Stimulated activated CD4-positive, alpha-beta T cell treated with anti-CD3 and anti-CD28 coated beads, Interleukin-4, amount 100 ng/mL, for 48 hours (primary cell): ENCODE data around the gene HCAR3.

ENCODE experiments used
- DNase-seq, 2 donors: peaks; one replicate each; pipeline ENCODE4 v3.0.0-alpha.2; 2020; ENCODE audit warnings: low read depth in 2 of 2

HCAR3 gene

DNA sequence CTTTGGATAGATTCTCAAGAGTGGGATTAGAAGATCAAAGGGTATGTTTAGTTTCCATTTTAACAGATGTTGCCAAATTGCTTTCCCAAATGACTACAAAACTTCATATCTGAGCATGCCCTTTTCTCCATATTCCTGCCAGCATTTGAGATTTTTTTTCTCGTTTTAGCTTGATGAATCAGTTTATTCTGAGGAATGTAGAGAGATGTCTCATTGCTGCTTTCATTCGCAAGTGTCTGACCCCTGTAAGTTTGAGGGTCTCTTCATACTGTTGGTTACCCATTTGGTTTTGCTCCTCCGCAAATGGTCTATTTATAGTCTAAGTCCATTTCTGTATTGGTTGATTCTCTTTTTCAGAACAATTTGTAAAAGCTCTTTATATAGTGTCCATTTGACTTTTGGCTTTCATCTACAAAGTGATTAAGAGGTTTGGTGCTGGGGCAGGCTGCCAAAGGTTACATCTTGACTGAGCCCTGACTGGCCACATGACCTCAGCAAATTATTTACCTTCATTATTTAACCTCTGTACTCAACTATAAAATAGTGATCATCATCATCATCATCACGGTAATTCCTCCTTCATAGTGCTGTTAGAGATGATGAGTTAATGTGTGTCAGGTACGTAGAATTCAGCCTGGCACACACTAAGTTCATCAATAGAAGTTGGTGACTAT, 47.1 kb downstream of the HCAR3 start:
- DNase-seq: no peak

DNA sequence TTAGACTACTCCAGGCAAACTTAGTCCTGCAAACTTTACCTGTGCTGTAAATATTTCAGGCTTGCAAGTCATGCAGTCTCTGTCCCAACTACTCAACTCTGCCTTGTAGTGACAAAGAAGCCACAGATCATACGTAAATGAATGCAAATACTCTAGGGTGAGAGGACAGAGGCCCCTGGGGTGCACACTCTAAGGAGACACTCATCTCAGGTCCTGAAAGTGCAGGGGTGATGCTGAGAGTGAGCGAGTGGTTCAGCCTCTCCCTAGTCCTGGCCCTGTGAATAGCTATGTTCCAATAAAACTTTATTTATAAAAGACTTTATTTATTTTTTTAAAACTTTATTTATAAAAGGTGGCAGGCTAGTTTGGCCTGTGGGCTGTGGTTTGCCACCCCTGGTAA, 48.3 kb downstream of the HCAR3 start:
- DNase-seq: no peak

DNA sequence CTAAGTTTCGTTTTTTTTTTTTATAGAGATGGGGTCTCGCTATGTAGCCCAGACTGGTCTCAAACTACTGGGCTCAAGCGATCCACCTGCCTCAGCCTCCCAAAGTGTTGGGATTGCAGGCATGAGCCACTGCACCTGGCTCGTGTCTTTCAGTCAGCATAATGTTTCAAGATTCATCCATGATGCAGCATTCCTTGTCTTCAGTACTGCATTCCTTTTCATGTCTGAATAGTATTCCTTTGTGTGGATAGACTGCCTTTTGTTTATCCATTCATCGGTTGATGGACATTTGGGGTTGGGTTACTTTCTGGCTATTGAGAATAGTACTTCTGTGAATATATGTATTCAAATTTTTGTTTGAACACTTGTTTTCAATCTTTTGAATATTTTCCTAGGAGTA, 50.9 kb downstream of the HCAR3 start:
- no peak for DNase-seq

GRCh38 chr12:122665349-122665748, 51.3 kb downstream of the HCAR3 start:
- no peak for DNase-seq
